Astrocyte (in vitro differentiated cells and primary cell): ENCODE measurements around the gene MAP2K3. TPM values are rescaled to one million over a fixed set of nuclear protein-coding genes. Genes with fewer than 3 reads are reported as not detected.
"Not testable (repeated sequence)": the region's sequence is repeated elsewhere in the genome, so short reads cannot be mapped to it uniquely, and the experiment has no call there.

Source experiments
- DNase-seq: peaks from one replicate; pipeline ENCODE4 v3.0.0-alpha.2; 2010; ENCODE audit warnings: low read depth
- FAIRE-seq: peaks from 2 replicates; lab custom pipeline; 2011; peaks lifted over from hg19 to GRCh38; lab: Jason Lieb, UNC
- H2AFZ ChIP-seq: 2 replicates; pipeline ENCODE4 v1.6.0; 2012; ENCODE audit warnings: low read depth, low read length, inconsistent platforms
- H3K27ac ChIP-seq: 2 replicates; pipeline ENCODE4 v1.5.1; 2011; ENCODE audit warnings: low read depth, low read length, inconsistent platforms
- H3K27me3 ChIP-seq: 2 replicates; pipeline ENCODE4 v1.6.0; 2011; ENCODE audit warnings: low read length, inconsistent platforms; ENCODE audit not compliant: insufficient read depth
- H3K36me3 ChIP-seq: 2 replicates; pipeline ENCODE4 v1.5.1; 2011; ENCODE audit warnings: low read length, inconsistent platforms; ENCODE audit not compliant: insufficient read depth
- H3K4me1 ChIP-seq: 2 replicates; pipeline ENCODE4 v1.5.1; 2011; ENCODE audit warnings: low read length, inconsistent platforms; ENCODE audit not compliant: insufficient read depth
- H3K4me2 ChIP-seq: 2 replicates; pipeline ENCODE4 v1.6.0; 2012; ENCODE audit warnings: low read length, inconsistent platforms
- H3K4me3 ChIP-seq: 2 replicates; pipeline ENCODE4 v1.5.1; 2011; ENCODE audit warnings: low read depth, mild to moderate bottlenecking, low read length, inconsistent platforms; ENCODE audit not compliant: insufficient read depth
- H3K79me2 ChIP-seq: 2 replicates; pipeline ENCODE4 v1.6.0; 2012; ENCODE audit warnings: mild to moderate bottlenecking, low read length, inconsistent platforms; ENCODE audit not compliant: insufficient read depth
- H3K9ac ChIP-seq: 2 replicates; pipeline ENCODE4 v1.6.0; 2012; ENCODE audit warnings: mild to moderate bottlenecking, low read length, inconsistent platforms
- H3K9me3 ChIP-seq: 2 replicates; pipeline ENCODE4 v1.5.1; 2012; ENCODE audit warnings: low read depth, mild to moderate bottlenecking, low read length, inconsistent platforms; ENCODE audit not compliant: insufficient read depth
- H4K20me1 ChIP-seq: 2 replicates; pipeline ENCODE4 v1.6.0; 2012; ENCODE audit warnings: low read length, inconsistent platforms; ENCODE audit not compliant: insufficient read depth
- H3K27ac Mint-ChIP-seq: one replicate; pipeline ENCODE4 v1.8.0; 2021; ENCODE audit warnings: mild to moderate bottlenecking, mixed read lengths; ENCODE audit not compliant: unreplicated experiment
- H3K27me3 Mint-ChIP-seq: one replicate; pipeline ENCODE4 v1.8.0; 2021; ENCODE audit warnings: low read depth, mixed read lengths; ENCODE audit not compliant: unreplicated experiment
- H3K36me3 Mint-ChIP-seq: one replicate; pipeline ENCODE4 v1.8.0; 2021; ENCODE audit warnings: low read depth, mixed read lengths; ENCODE audit not compliant: unreplicated experiment
- H3K4me1 Mint-ChIP-seq: one replicate; pipeline ENCODE4 v1.8.0; 2021; ENCODE audit warnings: low read depth, mixed read lengths; ENCODE audit not compliant: unreplicated experiment
- H3K4me3 Mint-ChIP-seq: one replicate; pipeline ENCODE4 v1.8.0; 2021; ENCODE audit warnings: mild to moderate bottlenecking, moderate library complexity, mixed read lengths; ENCODE audit not compliant: unreplicated experiment
- H3K9me3 Mint-ChIP-seq: one replicate; pipeline ENCODE4 v1.8.0; 2021; ENCODE audit warnings: mild to moderate bottlenecking, mixed read lengths; ENCODE audit not compliant: unreplicated experiment
- EZH2 ChIP-seq: IDR thresholded peaks from 2 replicates; pipeline ENCODE4 v1.6.1; 2012; ENCODE audit warnings: mild to moderate bottlenecking, low read length, inconsistent platforms; ENCODE audit not compliant: insufficient read depth
- total RNA-seq: library from RNA; stranded (reverse); gene quantifications from 2 replicates; pipeline ENCODE4 v1.2.1, GENCODE V29; 2021
- TF ChIP-seq, protein P1 (sequence below): IDR thresholded peaks from 2 replicates; pipeline ENCODE4 v1.5.1; 2011; ENCODE audit warnings: low read depth, mild to moderate bottlenecking, inconsistent platforms, low read length, moderate library complexity; ENCODE audit not compliant: insufficient read depth

MAP2K3 gene
- total RNA-seq, 1 donor from 2014 or later, result 44.3 TPM

DNA sequence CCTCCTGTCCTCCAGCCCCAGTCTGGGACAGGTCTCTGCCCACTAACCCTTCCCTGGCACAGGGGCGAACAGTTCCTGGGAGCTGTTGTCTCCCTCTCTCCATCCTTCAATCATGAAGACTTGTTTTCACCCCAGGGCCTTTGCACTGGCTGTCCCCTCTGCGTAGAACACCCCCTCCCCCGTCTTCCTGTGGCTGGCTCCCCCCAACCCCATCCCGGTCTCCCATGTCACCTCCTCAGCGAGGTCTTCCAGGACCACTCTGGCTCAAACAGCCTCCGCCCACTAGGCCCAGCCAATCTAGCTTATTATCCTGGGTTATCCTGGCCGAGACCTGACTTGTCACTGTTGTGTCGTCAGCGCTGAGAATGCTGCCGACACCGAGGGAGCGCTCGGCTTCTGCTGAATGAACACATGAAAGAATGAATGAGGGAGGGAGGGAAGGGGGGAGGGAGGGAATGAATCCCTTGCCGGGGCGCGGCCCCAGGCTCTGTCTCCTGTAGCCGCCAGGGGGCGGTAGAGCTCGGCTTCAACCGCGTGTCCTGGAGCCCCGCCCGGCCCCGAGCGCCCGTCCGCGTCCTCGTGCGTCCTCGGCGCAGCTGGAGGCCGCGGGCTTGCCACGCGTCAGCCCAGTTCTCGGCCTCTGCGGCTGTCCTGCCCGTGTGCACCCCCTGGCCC, 31.8 kb downstream of the MAP2K3 start:
- not testable (repeated sequence) for H3K27ac ChIP-seq, H3K4me1 Mint-ChIP-seq, H3K27ac Mint-ChIP-seq, H3K9me3 ChIP-seq, H3K4me1 ChIP-seq, H3K27me3 ChIP-seq, H3K36me3 ChIP-seq, H2AFZ ChIP-seq, H3K4me3 Mint-ChIP-seq, DNase-seq, H3K9me3 Mint-ChIP-seq, FAIRE-seq, H3K4me3 ChIP-seq, H3K36me3 Mint-ChIP-seq, H3K9ac ChIP-seq, H4K20me1 ChIP-seq, H3K79me2 ChIP-seq
- peaks cover 17% of the 10 kb centered on the region for H3K27me3 Mint-ChIP-seq
- peak overlapping the region; percentile 36 for H3K4me2 ChIP-seq

DNA sequence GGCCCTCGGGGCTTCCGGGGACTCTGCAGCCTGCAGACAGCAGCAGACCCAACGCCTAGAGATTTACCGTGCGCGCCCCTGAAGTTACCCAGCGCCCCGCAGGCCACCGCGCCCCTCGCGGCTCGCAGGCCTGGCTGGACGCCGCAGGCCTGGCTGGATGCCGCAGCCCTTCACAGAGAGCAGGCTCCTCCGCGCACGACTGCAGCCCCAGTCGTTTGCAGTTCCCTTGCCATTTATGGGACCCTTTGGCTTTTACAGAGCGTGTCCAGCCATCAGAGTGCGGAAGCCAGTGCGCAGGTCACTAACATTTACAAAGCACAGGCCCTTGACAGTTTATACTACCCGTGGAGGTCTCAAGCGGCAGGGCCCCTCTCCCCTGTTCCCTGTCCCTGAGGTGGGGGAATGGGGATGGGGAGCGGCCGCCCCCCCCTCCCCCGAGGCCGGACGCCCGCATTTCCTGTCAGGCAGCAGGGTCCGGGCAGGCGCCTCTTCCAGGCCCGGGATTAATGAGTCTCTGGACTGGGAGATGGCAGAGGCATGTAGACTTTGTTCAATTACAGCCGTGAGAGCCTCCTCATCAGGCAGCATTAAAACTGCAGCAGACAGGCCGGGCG, 32.5 kb downstream of the MAP2K3 start:
- not testable (repeated sequence) for H4K20me1 ChIP-seq, H3K4me1 ChIP-seq, FAIRE-seq, H3K4me3 Mint-ChIP-seq, H3K36me3 ChIP-seq, H3K4me1 Mint-ChIP-seq, H3K9ac ChIP-seq, H3K9me3 ChIP-seq, H3K79me2 ChIP-seq, H3K9me3 Mint-ChIP-seq, H3K27me3 ChIP-seq, H3K4me3 ChIP-seq, H3K36me3 Mint-ChIP-seq, H3K27ac Mint-ChIP-seq, H3K27ac ChIP-seq
- H2AFZ ChIP-seq, result peak overlapping the region; percentile 41
- DNase-seq, result peak; percentile 15
- peak overlapping the region; percentile 36 for H3K4me2 ChIP-seq
- H3K27me3 Mint-ChIP-seq, result peaks cover 17% of the 10 kb centered on the region

DNA sequence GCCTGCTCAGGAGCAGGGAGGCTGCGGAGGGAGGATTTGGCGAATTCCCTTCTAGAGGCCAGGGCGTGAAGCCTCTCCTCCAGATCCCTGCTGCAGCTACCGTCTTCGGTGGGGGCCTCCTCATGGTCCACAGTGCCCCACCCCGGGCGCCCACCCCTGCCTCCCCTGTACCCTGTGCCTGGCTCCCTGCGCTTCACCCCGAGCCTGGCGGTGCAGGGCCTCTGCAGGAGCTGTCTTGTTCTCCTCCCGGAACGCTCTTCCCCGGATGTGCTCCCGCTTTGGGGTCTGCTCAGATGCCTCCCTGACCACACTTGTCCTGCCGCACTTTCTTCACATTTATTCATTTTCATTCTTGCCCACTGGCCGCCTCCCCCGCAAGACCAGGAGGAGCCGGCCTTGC, 33.3 kb downstream of the MAP2K3 start:
- H3K4me1 Mint-ChIP-seq, H3K27me3 ChIP-seq, H3K9me3 ChIP-seq, H2AFZ ChIP-seq, H3K4me1 ChIP-seq, FAIRE-seq, H3K4me2 ChIP-seq, H3K9ac ChIP-seq, H3K27ac Mint-ChIP-seq, H3K36me3 Mint-ChIP-seq, H3K4me3 Mint-ChIP-seq, H4K20me1 ChIP-seq, H3K36me3 ChIP-seq, H3K9me3 Mint-ChIP-seq, H3K27ac ChIP-seq, H3K79me2 ChIP-seq, DNase-seq, H3K4me3 ChIP-seq: not testable (repeated sequence)
- peaks cover 17% of the 10 kb centered on the region for H3K27me3 Mint-ChIP-seq

DNA sequence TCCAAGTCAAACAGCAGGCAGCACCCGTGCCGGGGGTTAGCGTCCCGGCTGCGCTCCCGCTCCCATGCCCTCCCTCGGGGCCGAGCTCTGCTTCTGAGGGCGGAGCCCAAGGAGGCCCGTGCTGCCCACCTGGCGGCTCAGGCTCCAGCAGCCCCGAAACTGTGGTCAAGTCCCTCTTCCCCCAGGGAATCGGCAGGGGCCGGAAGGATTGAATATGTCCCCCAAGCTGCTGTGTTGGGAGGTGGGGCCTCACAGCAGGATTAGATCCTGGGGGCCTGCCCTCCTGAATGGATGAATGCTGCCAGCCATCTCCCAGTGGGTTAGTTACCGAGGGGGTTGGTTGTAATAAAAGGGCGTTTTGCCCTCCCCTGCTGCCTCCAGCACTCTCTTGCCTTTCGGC, 33.9 kb downstream of the MAP2K3 start:
- Mint-ChIP-seq H3K9me3 (no peaks in the 10 kb centered on the region), H3K36me3 (peaks cover 2% of the 10 kb centered on the region), H3K27ac (no peak overlapping the region), H3K4me1 (no peaks in the 10 kb centered on the region), H3K4me3 (no peak overlapping the region), H3K27me3 (peaks cover 19% of the 10 kb centered on the region)
- FAIRE-seq, result no peak
- TF ChIP-seq EZH2, result no peak
- TF ChIP-seq, protein P1, sequence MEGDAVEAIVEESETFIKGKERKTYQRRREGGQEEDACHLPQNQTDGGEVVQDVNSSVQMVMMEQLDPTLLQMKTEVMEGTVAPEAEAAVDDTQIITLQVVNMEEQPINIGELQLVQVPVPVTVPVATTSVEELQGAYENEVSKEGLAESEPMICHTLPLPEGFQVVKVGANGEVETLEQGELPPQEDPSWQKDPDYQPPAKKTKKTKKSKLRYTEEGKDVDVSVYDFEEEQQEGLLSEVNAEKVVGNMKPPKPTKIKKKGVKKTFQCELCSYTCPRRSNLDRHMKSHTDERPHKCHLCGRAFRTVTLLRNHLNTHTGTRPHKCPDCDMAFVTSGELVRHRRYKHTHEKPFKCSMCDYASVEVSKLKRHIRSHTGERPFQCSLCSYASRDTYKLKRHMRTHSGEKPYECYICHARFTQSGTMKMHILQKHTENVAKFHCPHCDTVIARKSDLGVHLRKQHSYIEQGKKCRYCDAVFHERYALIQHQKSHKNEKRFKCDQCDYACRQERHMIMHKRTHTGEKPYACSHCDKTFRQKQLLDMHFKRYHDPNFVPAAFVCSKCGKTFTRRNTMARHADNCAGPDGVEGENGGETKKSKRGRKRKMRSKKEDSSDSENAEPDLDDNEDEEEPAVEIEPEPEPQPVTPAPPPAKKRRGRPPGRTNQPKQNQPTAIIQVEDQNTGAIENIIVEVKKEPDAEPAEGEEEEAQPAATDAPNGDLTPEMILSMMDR, result no peak
- Histone ChIP-seq H3K4me3 (no peak overlapping the region), H3K9ac (no peak overlapping the region), H3K4me1 (no peaks in the 10 kb centered on the region), H3K27me3 (no peaks in the 10 kb centered on the region), H3K36me3 (no peaks in the 10 kb centered on the region), H3K4me2 (no peak overlapping the region), H4K20me1 (no peaks in the 10 kb centered on the region), H3K79me2 (no peaks in the 10 kb centered on the region), H2AFZ (no peak overlapping the region), H3K27ac (no peak overlapping the region), H3K9me3 (no peaks in the 10 kb centered on the region)
- DNase-seq, result no peak

DNA sequence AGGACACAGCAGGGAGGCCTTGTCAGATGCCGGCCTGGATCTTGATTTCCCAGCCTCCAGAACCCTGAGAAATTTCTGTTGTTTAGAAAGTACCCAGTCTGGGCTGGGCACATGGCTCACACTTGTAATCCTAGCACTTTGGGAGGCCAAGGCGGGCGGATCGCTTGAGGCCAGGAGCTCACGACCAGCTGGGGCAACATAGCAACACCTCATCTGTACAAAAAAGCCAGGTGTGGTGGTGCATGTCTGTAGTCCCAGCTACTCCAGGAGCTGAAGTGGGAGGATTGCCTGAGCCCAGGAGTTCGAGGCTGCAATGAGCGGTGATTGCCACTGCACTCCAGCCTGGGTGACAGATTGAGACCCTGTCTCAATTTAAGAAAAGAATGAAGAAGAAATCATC, 34.3 kb downstream of the MAP2K3 start:
- FAIRE-seq, H3K4me1 ChIP-seq, H3K4me3 ChIP-seq, DNase-seq, H3K9me3 ChIP-seq, H3K4me2 ChIP-seq, H3K27ac Mint-ChIP-seq, H3K4me1 Mint-ChIP-seq, H3K27me3 ChIP-seq, H3K9me3 Mint-ChIP-seq, H4K20me1 ChIP-seq, H2AFZ ChIP-seq, H3K4me3 Mint-ChIP-seq, H3K36me3 ChIP-seq, H3K27ac ChIP-seq, H3K36me3 Mint-ChIP-seq, H3K79me2 ChIP-seq, H3K9ac ChIP-seq: not testable (repeated sequence)
- H3K27me3 Mint-ChIP-seq, result peaks cover 19% of the 10 kb centered on the region
